Islet of Langerhans (tissue), 1 donor: ENCODE results near the gene JAM2.
"Not testable (repeated sequence)": the region's sequence is repeated elsewhere in the genome, so short reads cannot be mapped to it uniquely, and the experiment has no call there.

Source experiments
- FAIRE-seq: peaks from one replicate; lab custom pipeline; 2011; peaks lifted over from hg19 to GRCh38; lab: Jason Lieb, UNC

Gene JAM2

DNA sequence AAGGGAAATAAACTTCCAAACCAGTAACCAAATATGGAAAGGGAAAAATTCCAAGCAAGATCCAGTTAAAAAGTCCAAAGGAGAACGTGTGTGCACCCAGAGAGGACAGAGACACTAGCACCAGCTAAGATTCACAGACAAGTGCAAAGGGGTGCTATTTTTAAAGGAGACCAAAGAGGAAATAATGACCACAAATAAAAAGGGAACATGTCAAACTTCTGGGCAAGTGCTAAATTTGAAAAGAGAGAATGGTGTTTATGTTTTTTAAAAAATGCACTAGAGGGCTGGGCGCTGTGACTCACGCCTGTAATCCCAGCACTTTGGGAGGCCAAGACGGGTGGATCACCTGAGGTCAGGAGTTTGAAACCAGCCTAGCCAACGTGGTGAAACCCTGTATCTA is 8.6 kb downstream of the JAM2 start:
- no peak for FAIRE-seq

DNA sequence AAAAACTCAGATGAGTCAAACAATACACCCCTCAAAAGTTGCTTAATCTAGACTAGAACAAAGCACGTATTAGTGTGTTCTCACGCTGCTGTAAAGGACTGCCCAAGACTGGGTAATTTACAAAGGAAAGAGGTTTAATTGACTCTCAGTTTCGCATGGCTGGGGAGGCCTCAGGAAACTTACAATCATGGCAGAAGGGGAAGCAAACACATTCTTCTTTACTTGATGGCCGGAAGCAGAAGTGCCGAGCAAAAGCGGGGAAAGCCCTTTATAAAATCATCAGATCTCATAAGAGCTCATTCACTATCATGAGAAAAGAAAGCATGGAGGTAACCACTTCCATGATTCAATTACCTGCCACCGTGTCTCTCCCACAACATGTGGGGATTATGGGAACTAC is 10.1 kb downstream of the JAM2 start:
- FAIRE-seq = no peak

DNA sequence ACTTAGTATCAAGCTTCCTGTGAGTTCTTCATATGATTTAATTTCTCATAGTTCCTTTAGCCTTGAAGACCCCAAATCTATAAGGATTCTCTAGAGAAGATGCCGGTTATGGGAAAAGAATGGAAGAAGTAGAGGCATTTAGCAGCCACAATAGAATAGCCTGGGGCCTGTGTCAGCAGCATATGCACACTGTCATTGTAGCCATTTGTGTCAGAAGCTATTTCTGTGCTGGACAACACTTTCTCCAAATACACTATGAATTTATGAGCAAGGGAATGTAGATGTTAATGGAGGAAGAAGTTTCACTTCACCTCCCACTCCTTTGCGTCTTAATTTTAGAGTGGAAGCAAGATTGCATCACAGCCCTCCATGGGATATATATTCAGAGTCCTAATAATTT is 17.4 kb downstream of the JAM2 start:
- FAIRE-seq = no peak

DNA sequence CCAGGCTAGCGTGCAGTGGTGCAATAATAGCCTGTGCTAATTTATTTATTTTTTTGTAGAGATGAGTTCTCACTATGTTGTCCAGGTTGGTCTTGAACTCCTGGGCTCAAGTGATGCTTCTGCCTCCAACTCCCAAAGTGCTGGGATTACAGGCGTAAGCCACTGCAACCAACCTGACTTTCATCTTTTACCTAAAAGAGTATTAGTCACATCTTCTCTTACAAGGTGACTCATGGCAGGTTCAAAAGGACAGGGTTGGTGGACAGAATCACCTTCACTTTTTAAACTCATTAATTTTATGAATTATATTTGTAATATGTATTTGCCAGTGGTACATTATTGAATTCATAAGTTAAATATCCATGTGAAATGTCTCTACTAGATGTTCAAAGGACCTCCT is 18.1 kb downstream of the JAM2 start:
- FAIRE-seq = no peak

DNA sequence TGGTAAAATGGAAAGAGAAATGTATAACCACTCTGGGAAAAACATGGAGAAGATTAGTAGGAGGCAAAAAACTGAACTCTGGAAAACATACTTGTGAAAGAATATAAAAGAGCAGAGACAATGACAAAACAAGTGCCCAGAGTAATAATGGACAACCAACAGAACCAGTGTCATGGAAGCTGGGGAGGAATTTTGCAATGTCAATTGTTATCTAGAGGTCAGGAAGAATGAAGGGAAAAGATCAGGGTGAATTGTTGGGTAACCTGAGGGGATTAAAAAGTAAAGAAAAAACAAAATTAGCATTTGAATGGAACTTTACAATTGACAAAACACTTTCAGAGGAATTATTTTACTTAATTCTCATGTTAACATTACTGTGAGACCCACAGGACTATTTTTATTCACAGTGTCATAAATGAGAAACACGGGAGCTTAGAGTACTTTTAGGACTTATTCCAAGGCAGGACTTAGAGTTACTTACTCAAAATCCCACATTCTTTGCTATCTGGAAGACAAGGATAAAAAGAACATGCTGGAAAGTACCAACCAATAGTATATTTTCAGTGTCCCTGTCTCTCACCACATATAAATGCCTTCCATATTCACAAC is 19.5 kb downstream of the JAM2 start:
- FAIRE-seq = no peak

DNA sequence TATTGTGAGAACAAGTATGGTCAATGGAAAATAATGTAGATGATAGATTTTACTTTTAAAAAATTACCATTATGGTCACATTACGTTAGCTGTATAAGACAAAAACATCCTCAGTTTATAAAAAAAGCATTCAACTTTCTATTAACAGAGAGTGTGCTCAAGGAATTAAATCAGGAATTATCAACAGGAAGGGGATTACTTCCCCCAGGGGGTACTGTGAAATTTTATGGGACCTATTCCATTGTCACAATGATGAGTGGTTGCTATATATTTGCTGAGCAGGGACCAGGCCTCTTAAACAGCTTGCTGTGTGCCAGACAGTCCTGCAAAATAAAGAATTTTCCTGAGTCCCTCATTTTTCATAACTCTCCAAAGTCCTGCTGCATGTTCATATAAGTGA is 21.2 kb downstream of the JAM2 start:
- FAIRE-seq = no peak

DNA sequence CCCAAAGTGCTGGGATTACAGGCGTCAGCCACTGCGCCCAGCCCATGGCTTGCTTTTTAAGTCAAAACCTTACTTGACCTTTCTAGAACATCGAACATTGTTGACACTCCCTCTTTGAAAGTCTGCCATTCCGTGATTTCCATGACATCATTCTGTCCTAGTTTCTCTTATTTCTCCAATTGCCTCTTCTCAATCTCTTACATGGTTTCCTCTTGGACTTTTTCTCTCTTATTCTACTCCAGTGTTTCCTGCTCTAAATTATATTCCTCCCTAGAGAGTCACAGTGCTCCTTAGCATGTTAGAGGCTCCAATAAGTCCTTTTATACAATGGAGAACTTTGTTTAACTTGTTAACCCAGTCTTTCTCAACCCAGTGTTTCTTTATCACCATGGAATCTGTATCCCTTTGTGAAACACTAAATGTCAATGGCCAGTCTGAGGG is 25.5 kb downstream of the JAM2 start:
- FAIRE-seq = no peak

DNA sequence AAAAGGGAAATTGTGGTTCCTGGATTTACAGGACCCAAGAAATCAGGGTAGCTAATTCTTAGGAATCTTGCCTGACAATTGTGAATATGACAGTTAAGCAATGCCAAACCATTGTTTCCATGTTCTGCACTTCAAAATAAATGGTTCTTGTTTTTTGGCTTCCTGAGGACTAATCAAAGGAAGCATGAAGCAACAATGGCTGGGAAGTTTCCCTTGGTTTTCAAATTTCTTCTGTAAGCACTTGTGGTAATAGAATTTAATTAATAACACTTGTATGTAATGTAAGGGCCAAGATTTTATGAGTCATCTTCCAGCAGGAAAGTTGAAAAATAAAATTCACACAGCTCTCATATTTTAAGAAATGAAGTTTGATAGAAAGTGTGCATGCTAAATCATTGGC is 31.7 kb downstream of the JAM2 start:
- no peak for FAIRE-seq

DNA sequence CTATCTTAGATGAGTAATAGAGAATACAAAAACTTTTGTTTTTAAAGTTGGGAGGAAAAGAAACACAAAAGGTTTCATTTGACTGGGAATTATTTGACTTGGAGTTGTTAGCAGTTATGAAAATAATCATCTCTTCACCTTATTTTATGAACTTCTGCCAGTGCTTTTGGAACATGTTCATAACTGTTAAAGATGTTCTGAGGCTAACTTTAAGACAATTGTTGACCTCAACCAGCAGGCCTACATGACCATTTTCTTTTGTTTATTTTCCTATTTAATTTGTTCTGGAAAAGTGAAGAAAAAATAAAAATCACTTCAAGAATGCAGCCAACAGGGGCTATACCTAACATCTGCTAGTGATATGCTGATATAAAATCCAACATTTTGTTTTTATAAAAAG is 37.4 kb downstream of the JAM2 start:
- FAIRE-seq = no peak

DNA sequence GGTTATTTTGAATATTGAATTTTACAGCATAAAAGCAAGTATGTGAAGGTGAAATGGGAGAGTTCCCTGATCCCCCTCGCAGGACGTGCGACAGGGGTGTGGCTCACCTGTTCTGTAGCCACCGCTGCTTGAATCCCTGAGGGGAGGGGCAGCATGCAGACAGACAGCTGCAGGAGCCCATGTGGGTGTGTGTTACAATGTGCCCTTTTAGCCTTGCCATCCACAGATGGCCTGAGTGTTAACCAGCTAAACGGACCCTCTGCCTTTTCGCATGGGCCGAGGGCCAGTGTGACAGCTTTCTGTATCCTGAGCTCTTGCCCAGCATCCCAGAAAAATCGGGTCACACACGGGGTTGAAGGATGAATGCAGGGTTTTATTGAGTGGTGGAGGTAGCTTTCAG is 43.3 kb downstream of the JAM2 start:
- FAIRE-seq = no peak

DNA sequence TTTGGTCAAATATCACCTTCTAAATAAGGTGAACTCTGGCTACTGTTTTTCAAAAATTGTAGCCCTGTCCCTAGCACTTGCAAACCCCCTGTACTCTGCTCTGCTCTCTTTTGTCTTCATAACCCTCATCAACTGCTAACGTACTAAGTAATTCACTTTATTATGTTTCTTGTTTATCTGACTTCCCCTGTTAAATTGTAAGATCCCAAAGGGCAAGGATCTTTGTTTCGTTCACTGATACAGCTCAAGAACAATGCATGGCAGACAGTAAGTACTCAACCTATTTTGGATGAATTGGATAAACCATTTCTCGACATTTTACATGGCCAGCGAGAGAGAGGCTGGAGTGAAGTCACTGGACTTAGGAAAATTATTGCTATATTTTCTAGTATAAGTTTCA is 48.7 kb downstream of the JAM2 start:
- FAIRE-seq = no peak

DNA sequence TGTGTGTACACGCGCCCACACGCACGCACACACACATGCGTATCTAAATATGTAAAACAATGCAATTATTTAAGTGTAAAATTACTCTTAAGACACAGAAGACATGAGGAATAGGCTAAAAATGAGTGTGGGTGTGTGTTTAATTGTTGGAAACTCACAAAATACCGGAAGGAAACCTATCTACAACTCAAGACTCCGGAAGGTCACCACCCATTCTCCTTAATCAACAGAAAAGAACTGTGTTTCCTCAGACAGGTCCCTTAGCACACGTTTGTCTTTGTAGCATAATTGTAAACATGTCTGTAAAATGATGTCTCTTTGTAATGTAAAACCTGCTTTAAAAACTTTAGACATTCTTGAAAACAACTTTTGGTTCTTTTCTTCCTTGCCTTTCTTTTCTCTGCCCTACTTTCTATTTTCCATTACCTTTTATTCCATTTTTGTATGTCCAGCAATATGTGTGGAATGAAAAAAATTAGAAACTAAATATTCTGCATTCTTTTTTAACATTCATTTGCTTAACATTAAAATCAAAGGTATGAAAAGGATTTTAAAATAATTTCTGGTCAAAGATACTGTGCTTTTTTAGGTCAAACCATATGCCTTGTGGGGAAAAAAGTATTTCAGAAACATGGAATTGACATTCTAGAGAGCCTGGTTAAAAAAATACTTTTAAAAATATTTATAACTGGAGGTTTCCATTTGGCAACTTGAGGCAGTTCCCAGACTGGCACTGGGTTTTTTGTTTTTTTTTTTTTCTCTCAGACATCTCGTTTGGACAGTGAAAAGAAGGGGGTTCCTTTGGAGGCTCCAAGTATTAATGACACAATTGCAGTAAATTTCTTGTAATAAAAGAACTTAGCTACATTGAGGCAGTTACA is 49.5 kb downstream of the JAM2 start:
- FAIRE-seq = no peak

DNA sequence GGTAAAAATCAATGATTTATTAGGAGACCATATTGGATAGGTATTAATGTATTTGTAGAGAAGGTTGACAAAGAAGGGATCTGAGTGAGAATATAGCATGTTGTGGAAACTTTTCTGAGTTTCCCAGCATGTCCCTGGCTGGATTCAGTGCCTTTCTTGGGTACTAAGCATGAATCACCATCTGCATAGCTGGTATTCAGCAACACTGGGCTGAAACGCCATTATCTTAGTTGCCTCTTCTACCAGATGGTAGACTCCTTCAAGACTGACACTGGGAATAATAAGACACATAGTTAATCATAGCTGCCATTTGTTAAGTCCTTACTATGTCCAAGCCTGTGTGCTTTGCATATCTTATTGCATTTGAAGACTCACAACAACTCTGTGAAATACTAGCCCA is 50.2 kb downstream of the JAM2 start:
- no peak for FAIRE-seq

DNA sequence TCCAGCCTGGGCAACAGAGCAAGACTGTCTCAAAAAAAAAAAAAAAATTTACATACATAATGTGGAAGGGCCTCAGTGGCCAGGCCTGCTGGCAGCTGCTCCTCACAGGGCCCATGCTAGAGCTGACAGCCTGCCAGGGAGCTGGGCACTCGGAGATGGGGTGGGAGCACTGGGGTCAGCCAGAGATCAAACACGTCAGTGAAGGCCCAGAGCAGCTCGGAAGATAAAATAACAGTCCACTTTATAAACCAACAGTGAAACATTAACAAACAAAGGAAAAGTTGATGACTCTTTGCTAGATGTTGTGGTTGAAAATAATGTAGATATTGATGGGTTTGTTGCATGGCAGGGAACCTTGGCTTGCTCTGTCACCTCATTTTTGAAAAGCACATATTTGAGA is 52.9 kb downstream of the JAM2 start:
- no peak for FAIRE-seq

DNA sequence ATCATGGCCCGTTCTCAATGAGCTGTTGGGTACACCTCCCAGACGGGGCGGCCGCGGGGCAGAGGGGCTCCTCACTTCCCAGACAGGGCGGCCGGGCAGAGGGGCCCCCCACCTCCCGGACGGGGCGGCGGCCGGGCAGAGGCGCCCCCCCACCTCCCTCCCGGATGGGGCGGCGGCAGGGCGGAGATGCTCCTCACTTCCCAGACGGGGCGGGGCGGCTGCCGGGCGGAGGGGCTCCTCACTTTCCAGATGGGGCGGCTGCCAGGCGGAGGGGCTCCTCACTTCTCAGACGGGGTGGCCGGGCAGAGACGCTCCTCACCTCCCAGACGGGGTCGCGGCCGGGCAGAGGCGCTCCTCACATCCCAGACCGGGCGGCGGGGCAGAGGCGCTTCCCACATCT is 56.4 kb downstream of the JAM2 start:
- FAIRE-seq = not testable (repeated sequence)

DNA sequence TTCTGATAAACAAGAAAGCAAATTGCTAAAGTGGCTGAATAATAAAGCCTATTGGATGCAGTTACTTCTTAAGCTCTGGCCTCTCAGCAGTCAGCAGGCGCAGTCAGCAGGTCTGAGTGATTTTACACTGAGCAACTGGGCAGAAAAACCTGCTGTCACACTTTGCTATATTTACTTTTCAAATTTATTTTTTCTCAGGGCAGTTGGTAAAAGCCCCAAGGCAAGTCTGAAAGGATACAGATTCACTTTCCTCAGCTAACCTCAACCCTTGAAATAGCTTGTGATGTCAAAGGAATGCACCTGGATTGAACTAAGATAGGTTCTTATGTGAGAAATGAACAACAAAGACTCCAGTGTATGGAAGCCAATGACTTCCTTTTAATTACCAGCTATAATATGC is 61.7 kb downstream of the JAM2 start:
- no peak for FAIRE-seq

DNA sequence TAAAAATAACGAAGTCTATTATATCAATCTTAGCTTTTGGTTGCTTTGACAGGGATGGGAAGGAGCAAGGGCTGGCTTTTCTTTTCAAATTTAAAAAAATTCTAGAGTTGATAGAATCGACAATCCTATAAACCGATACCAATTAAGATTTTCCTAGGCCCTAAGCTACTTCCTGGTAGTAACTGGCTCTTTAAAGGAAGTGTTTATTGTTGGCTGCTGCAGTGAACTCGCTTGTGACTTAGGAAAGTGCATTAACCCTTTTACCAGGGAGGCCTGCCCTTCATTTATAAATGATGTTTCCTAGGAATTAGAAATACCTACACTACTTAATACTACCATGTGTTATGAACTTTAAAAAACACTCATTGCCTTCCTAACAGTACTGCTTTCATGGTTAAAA is 62.5 kb downstream of the JAM2 start:
- no peak for FAIRE-seq

DNA sequence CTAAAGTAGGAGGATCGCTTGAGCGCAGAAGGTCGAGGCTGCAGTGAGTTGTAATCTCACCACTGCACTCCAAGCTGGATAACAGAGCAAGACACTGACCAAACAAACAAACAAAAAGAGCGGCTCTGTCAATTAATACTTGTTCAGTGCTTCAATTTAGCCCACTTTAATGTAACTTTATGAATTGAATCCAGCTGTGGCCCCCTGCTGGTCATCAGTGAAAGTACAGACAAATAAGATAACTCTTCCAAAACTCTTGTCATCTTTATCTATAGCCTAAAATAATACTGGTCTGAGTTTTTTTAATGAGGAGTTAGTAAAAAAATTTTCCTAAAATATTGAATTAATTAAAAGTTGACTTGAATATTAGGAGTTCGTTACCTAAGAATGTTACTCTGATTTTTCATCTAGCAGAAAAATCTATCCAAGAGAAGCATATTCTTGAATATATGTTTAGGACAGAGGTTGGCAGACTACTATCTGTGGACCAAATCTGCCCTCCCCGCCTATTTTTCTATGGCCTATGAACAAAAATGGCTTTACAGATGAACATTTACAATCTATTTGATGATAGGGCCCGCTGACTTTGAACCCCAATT is 69.5 kb downstream of the JAM2 start:
- peak; percentile 99 for FAIRE-seq

DNA sequence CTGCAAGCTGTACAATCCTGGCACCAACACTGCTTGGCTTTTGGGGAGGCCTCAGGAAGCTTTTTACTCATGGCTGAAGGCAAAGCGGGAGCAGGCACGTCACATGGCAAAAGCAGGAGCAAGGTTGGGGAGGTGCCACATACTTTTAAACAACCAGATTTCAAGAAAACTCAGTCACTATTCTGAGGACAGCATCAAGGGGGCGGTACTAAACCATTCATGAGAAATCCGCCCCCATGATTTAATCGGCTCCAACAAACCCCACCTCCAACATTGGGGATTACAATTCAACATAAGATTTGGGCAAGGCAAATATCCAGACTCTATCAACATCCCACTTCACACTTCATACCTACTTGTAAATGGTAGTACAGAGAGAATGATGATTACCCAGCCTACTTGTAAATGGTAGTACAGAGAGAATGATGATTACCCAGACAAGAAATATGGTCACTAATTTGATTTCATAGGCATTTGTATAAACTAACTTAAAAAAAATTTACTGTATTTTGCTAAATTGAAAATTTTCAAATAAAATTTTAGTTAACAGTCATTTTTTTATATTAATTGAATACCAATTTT is 70.7 kb downstream of the JAM2 start:
- FAIRE-seq = no peak

DNA sequence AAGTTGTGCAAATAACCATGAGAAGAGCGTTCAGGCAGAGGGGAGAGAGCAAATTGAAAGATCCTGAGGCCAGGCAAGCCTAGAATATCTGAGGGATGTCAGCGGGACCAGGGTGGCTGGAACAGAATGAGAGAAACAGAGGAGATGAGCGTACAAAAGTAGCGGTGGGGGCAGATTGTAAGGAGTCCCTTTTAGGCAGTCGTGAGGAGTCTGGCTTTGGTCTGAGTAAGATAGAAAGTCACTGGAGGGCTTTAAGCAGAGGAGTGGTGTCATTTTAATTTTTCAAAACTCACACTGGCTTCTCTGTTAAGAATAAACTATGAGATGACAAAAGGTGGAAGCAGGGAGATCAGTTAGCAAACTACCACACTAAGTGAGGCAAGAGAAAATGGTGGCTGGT is 71.5 kb downstream of the JAM2 start:
- FAIRE-seq = no peak

DNA sequence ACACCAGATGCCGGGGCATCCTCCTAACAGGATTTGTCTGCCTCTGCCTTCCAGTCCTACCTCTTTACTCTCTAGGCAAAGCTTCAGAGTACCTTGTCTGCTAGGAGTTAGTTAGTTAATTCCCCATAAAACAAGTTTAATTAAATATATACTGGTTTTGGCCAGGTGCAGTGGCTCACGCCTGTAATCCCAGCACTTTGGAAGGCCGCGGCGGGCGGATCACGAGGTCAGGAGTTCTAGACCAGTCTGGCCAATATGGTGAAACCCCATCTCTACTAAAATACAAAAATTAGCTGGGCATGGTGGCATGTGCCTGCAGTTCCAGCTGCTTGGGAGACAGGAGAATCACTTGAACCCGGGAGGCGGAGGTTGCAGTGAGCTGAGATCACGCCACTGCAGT is 75.0 kb downstream of the JAM2 start:
- FAIRE-seq = not testable (repeated sequence)

DNA sequence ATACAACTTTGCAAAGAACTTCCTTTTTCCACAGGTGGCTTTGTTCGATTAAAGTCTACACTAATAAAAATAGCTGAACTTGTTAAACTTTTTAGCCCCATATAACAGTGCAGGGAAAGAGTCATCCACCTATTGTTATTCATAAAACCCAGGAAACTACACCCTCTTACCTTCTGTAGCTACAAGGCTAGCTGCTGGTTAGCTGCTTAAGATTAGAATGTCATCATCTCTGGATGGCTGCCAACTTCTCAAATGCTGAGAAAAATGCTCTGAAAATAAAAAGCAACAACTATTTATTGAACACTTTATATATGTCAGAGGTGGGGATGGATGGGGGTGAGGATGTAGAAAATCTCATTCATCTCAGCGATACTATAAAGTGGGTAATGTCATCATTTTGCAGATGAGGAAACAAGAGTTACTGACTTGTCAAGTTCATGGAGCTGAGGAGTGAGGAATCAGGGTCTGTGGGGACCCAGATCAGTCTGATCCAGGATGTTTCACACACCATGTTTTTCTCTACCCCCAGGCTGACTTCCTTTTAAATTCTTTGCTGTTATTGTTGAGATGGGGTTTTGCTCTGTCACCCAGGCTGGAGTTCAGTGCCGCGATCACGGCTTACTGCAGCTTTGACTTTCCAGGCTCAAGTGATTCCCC is 78.6 kb downstream of the JAM2 start:
- no peak for FAIRE-seq

DNA sequence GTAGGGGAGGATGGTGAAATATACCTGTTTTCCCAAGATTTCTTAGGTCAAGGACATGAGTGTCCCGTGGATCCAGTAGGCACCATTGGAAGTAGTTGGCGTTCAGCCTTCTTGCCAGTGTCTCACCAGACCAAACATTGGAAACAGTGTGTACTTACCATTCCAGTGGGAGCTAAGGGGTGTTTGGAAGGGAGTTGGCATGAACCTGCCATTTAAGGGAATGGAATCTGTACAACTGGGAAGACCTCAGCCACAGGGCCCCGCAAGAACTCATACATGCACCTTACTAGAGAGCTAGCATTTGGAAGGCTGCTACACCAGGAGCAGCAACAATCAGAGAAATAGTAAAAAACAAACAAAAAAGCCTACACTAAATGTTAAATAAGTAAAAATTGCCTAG is 82.9 kb downstream of the JAM2 start:
- no peak for FAIRE-seq
